GM18526 (cell line): ENCODE measurements around the gene KLHL3.

Experiments used
- POLR2A ChIP-seq: IDR thresholded peaks from 3 replicates; pipeline ENCODE4 v1.6.1; 2011; ENCODE audit not compliant: insufficient read length; ENCODE audit errors: extremely low read depth

KLHL3 gene

GRCh38 chr5:137665678-137666460, 70.0 kb downstream of the KLHL3 start:
- TF ChIP-seq POLR2A = no peak

GRCh38 chr5:137660349-137660817, 75.5 kb downstream of the KLHL3 start:
- TF ChIP-seq POLR2A = no peak

- no peak for TF ChIP-seq POLR2A
These were observed 76.7 kb downstream of the KLHL3 start for GRCh38 chr5:137659209-137659608.

GRCh38 chr5:137658324-137658723, 77.6 kb downstream of the KLHL3 start:
- TF ChIP-seq POLR2A = no peak

GRCh38 chr5:137657073-137657472, 78.8 kb downstream of the KLHL3 start:
- no peak for TF ChIP-seq POLR2A

- no peak for TF ChIP-seq POLR2A
These were observed 79.3 kb downstream of the KLHL3 start for GRCh38 chr5:137656558-137656957.

GRCh38 chr5:137651022-137651421, 84.9 kb downstream of the KLHL3 start:
- TF ChIP-seq POLR2A = no peak

- TF ChIP-seq POLR2A = no peak
These were observed 86.5 kb downstream of the KLHL3 start for GRCh38 chr5:137649228-137649935.

- TF ChIP-seq POLR2A = no peak
These were observed 87.5 kb downstream of the KLHL3 start for GRCh38 chr5:137648361-137648760.

GRCh38 chr5:137647401-137647800, 88.5 kb downstream of the KLHL3 start:
- no peak for TF ChIP-seq POLR2A

- no peak for TF ChIP-seq POLR2A
These were observed 89.1 kb downstream of the KLHL3 start for GRCh38 chr5:137646761-137647160.

GRCh38 chr5:137642091-137642490, 93.8 kb downstream of the KLHL3 start:
- TF ChIP-seq POLR2A = no peak

- no peak for TF ChIP-seq POLR2A
These were observed 94.7 kb downstream of the KLHL3 start for GRCh38 chr5:137641148-137641547.

- TF ChIP-seq POLR2A = no peak
These were observed 96.2 kb downstream of the KLHL3 start for GRCh38 chr5:137639645-137640044.

- TF ChIP-seq POLR2A = no peak
These were observed 97.0 kb downstream of the KLHL3 start for GRCh38 chr5:137638841-137639240.
